GM19099 (cell line): ENCODE results near the gene MYL12A.

Experiments
- POLR2A ChIP-seq: IDR thresholded peaks from 3 replicates; pipeline ENCODE4 v1.6.1; 2011; ENCODE audit warnings: low read depth; ENCODE audit not compliant: insufficient read length; ENCODE audit errors: extremely low read depth

Gene MYL12A

GRCh38 chr18:3245853-3246634 is 1.6 kb upstream of the MYL12A start:
- peak; percentile 58 for TF ChIP-seq POLR2A

- no peak for TF ChIP-seq POLR2A
Measured at GRCh38 chr18:3246635-3247239, 864 bp upstream of the MYL12A start.

- TF ChIP-seq POLR2A = no peak
Measured at GRCh38 chr18:3248062-3248657, 559 bp downstream of the MYL12A start.

- peak; percentile 51 for TF ChIP-seq POLR2A
Measured at GRCh38 chr18:3248658-3249359, 1.2 kb downstream of the MYL12A start.

- peak; percentile 23 for TF ChIP-seq POLR2A
Measured at GRCh38 chr18:3250237-3251107, 2.9 kb downstream of the MYL12A start.

GRCh38 chr18:3251249-3251962 is 3.8 kb downstream of the MYL12A start:
- no peak for TF ChIP-seq POLR2A

- TF ChIP-seq POLR2A = no peak
Measured at GRCh38 chr18:3251963-3252277, 4.3 kb downstream of the MYL12A start.

- TF ChIP-seq POLR2A = peak; percentile 24
Measured at GRCh38 chr18:3252843-3253242, 5.2 kb downstream of the MYL12A start.

GRCh38 chr18:3254725-3255124 is 7.1 kb downstream of the MYL12A start:
- TF ChIP-seq POLR2A = no peak

GRCh38 chr18:3255611-3256165 is 8.1 kb downstream of the MYL12A start:
- TF ChIP-seq POLR2A = no peak

GRCh38 chr18:3256693-3257626 is 9.4 kb downstream of the MYL12A start:
- TF ChIP-seq POLR2A = no peak

- TF ChIP-seq POLR2A = no peak
Measured at GRCh38 chr18:3257627-3258120, 10.1 kb downstream of the MYL12A start.

GRCh38 chr18:3260995-3261372 is 13.4 kb downstream of the MYL12A start:
- no peak for TF ChIP-seq POLR2A
